Testis (tissue), 3 donors: ENCODE data around the gene RNH1. TPM values are rescaled to one million over a fixed set of nuclear protein-coding genes. Genes with fewer than 3 reads are reported as not detected.
A peak's percentile ranks its signal among the peaks of the same experiment; 100 is the strongest.

Experiments used
- DNase-seq: peaks from one replicate; pipeline ENCODE4 v3.0.0-alpha.2; 2019
- H3K27ac ChIP-seq, 2 donors: fragments of 200-600 bp; sonication (generic); one replicate each; pipeline ENCODE4 v1.5.1; 2019
- H3K27me3 ChIP-seq: fragments of 200-600 bp; sonication (generic); one replicate; pipeline ENCODE4 v1.5.1; 2019
- H3K36me3 ChIP-seq: fragments of 200-600 bp; sonication (generic); one replicate; pipeline ENCODE4 v1.5.1; 2017; ENCODE audit warnings: low read depth; ENCODE audit errors: missing control alignments
- H3K4me1 ChIP-seq: fragments of 200-600 bp; sonication (generic); one replicate; pipeline ENCODE4 v1.5.1; 2019
- H3K4me3 ChIP-seq, 2 donors: fragments of 200-600 bp; sonication (generic); one replicate each; pipeline ENCODE4 v1.5.1; 2017 to 2019
- H3K9me3 ChIP-seq: fragments of 200-600 bp; sonication (generic); one replicate; pipeline ENCODE4 v1.5.1; 2017
- CTCF ChIP-seq, 3 experiments: fragments of 450-650 bp in 2 of 3; fragments of 200-600 bp in 1 of 3; sonication (generic) in 1 of 3; IDR thresholded peaks; one replicate each; pipeline ENCODE4 v1.5.1; 2016 to 2019; ENCODE audit warnings: antibody characterized with exemption in 3 of 3, mild to moderate bottlenecking in 2 of 3, moderate library complexity in 1 of 3
- POLR2A ChIP-seq: fragments of 450-650 bp; IDR thresholded peaks from one replicate; pipeline ENCODE4 v1.6.1; 2017; ENCODE audit warnings: antibody characterized with exemption, mild to moderate bottlenecking, moderate library complexity
- WGBS, 2 donors: methylation state at CpG; one replicate each; pipeline ENCODE4 v1.1.5; 2018; 5-methylcytosine and 5-hydroxymethylcytosine counted together
- intact Hi-C: fragments of 100-400 bp; cut with DNase I; formaldehyde crosslinking; loops from one replicate; pipeline ENCODE4 v1.15.1; 2023; ENCODE audit warnings: low total_unique reads
- polyA plus RNA-seq: library from polyadenylated mRNA; stranded (reverse); fragments of 350-450 nt; fragmentation: Illumina TruSeq; extraction: RNeasy Lipid Tissue Mini Kit (QIAGEN cat#74804); gene quantifications from one replicate; pipeline ENCODE4 v1.2.3, GENCODE V29; 2014; ENCODE audit warnings: low read depth, low replicate concordance; ENCODE audit not compliant: insufficient read depth
- total RNA-seq, 2 donors: library from RNA; depleted of rRNA; stranded (reverse); fragments of >200 nt; gene quantifications; one replicate each; pipeline ENCODE4 v1.2.3, GENCODE V29; 2016

RNH1 gene
- total and polyA plus RNA-seq, 3 donors from 2014 or later: 210 to 264 (median 211) TPM

GRCh38 chr11:535519-536454 is 28.7 kb upstream of the RNH1 start, which contains the start of gene HRAS:
Gene HRAS, minus strand, starts transcription at chr11:535576.
- WGBS, 2 donors: 4 to 29% methylated on average over 4 to 79 of the region's 97 CpGs
- H3K36me3 ChIP-seq: no peaks in the 10 kb centered on the region
- H3K27me3 ChIP-seq: no peaks in the 10 kb centered on the region
- H3K9me3 ChIP-seq: no peaks in the 10 kb centered on the region
- H3K27ac ChIP-seq: peak within 1 kb of the TSS; percentile 44 to 78
- TF ChIP-seq CTCF (IDR thresholded peaks at IDR 0.05) (no peak), POLR2A (peak; percentile 8)
- intact Hi-C loops: no loop called here
- H3K4me3 ChIP-seq: peak within 1 kb of the TSS; percentile 60 to 78
- peaks cover 27% of the 10 kb centered on the region for H3K4me1 ChIP-seq
- peak; percentile 95 for DNase-seq

GRCh38 chr11:535210-535518 is 28.1 kb upstream of the RNH1 start:
- Histone ChIP-seq H3K27me3 (no peaks in the 10 kb centered on the region), H3K27ac (no peak overlapping the region), H3K4me3 (peak overlapping the region; percentile 60 to 78), H3K36me3 (no peaks in the 10 kb centered on the region), H3K9me3 (no peaks in the 10 kb centered on the region), H3K4me1 (peaks cover 27% of the 10 kb centered on the region)
- 2% methylated on average over 53 of the region's 56 CpGs; no CpG with 5 or more reads in 1 of the 2 donors for WGBS, 2 donors
- intact Hi-C loops: no loop called here
- no peak for DNase-seq
- TF ChIP-seq CTCF (IDR thresholded peaks at IDR 0.05) (no peak), POLR2A (no peak)

- intact Hi-C loops: no loop called here
- peak; percentile 46 for DNase-seq
- H3K27me3 ChIP-seq: no peaks in the 10 kb centered on the region
- H3K9me3 ChIP-seq: no peaks in the 10 kb centered on the region
- TF ChIP-seq POLR2A (no peak), CTCF (IDR thresholded peaks at IDR 0.05) (no peak)
- peak overlapping the region; percentile 60 to 78 for H3K4me3 ChIP-seq
- no peaks in the 10 kb centered on the region for H3K36me3 ChIP-seq
- 5 to 7% methylated on average over 3 to 66 of the region's 66 CpGs for WGBS, 2 donors
- H3K27ac ChIP-seq: peak overlapping the region; percentile 44 to 64
- H3K4me1 ChIP-seq: peaks cover 27% of the 10 kb centered on the region
Measured at GRCh38 chr11:534396-535209, 27.6 kb upstream of the RNH1 start.

- H3K27me3 ChIP-seq: no peaks in the 10 kb centered on the region
- H3K27ac ChIP-seq: no peak overlapping the region
- DNase-seq: no peak
- H3K9me3 ChIP-seq: no peaks in the 10 kb centered on the region
- peaks cover 27% of the 10 kb centered on the region for H3K4me1 ChIP-seq
- 74 to 87% methylated on average over 3 to 37 of the region's 37 CpGs for WGBS, 2 donors
- H3K36me3 ChIP-seq: no peaks in the 10 kb centered on the region
- no peak for TF ChIP-seq CTCF (IDR thresholded peaks at IDR 0.05)
- TF ChIP-seq POLR2A: no peak
- intact Hi-C loops: no loop called here
- H3K4me3 ChIP-seq: peak overlapping the region in 1 of 2 donors; percentile 78
Measured at GRCh38 chr11:533586-534395, 26.7 kb upstream of the RNH1 start.
